ENCODE data around the gene ADSS2.

The ADSS2 gene

DNA sequence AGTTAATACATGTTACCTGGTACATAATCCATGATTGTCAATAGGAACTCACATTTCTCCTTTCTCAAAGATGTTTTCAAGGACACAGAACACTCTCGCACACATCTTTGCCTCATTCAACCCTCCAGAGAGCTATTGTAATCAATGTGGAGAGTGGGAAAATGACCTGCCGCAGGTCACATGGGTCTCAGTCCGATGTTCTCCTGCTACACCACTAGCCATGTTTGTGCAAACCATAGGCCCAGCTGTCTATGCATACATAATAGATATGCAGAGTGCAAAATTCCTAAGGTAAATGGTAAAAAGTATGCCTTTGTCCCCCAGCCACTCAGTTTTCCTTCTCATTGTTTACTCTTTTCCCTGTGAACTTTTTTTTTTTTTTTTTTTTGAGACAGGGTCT is 89.2 kb downstream of the ADSS2 start:
- no peak for DNase-seq

DNA sequence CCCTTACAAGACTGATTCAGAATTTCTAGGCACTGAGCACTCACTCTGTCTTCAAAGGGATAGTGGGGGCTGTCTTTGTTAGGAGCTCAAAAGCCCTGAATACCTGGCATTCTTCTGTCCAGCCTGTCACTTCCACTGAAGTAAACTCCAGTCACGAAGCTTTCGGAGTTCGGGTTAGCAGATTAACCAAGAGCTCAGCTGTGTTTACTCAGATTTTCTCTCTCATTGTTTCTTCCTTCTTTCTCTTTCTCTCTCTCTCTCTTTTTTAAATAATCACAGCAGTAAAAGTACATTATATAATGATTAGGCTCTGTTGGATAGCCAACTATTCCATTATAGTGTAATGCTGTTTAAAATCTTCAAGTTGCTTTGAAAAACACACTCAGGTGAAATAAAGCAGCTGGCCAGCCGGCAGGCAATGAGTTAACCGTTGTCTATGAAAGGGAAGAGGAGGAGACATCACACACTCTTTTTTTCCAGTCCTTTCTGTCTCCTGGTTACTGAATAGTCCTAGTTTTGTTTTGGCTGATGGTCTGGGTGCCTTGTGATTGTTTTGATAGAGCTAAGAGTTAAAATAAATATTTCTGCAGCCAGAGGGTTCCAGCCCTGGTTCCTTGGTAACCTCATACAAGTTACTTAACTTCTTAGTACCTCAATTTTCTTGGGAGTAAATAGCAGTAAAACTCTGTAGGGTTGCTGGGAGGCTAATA is 89.8 kb downstream of the ADSS2 start:
- no peak for DNase-seq

All from activated effector memory CD4-positive, alpha-beta T cell treated with anti-CD3 and anti-CD28 coated beads, Interleukin-2, amount 50 U/mL, for 16 hours (primary cell).